ENCODE measurements around the gene TMEM214.

GRCh38 chr2:27080140-27080469, 47.3 kb downstream of the TMEM214 start:
- no peak for TF ChIP-seq CEBPB (IDR thresholded peaks at IDR 0.05; ENCODE audit: low read depth, low read length)
- TF ChIP-seq TBP (IDR thresholded peaks at IDR 0.05; ENCODE audit: low read depth, low read length): no peak
- no peak for TF ChIP-seq GABPA (IDR thresholded peaks at IDR 0.05; ENCODE audit: borderline replicate concordance, insufficient read depth, low read length)
- no peak for TF ChIP-seq MAFK (IDR thresholded peaks at IDR 0.05; ENCODE audit: low read depth, low read length)
- TF ChIP-seq YY1 (IDR thresholded peaks at IDR 0.05; ENCODE audit: low read depth, low read length): no peak
- TF ChIP-seq, protein P1, sequence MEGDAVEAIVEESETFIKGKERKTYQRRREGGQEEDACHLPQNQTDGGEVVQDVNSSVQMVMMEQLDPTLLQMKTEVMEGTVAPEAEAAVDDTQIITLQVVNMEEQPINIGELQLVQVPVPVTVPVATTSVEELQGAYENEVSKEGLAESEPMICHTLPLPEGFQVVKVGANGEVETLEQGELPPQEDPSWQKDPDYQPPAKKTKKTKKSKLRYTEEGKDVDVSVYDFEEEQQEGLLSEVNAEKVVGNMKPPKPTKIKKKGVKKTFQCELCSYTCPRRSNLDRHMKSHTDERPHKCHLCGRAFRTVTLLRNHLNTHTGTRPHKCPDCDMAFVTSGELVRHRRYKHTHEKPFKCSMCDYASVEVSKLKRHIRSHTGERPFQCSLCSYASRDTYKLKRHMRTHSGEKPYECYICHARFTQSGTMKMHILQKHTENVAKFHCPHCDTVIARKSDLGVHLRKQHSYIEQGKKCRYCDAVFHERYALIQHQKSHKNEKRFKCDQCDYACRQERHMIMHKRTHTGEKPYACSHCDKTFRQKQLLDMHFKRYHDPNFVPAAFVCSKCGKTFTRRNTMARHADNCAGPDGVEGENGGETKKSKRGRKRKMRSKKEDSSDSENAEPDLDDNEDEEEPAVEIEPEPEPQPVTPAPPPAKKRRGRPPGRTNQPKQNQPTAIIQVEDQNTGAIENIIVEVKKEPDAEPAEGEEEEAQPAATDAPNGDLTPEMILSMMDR (IDR thresholded peaks at IDR 0.05; ENCODE audit: control extremely low read depth in 1 of 3, insufficient read depth in 1 of 3, low read depth in 1 of 3, low read length in 3 of 3): no peak
- no peak for TF ChIP-seq HDAC6 (IDR thresholded peaks at IDR 0.05; ENCODE audit: low read depth, low read length)
- no peak for TF ChIP-seq CBX5 (IDR thresholded peaks at IDR 0.05; ENCODE audit: low read depth, low read length)
- TF ChIP-seq EP300 (IDR thresholded peaks at IDR 0.05; ENCODE audit: borderline replicate concordance in 1 of 2, low read depth in 2 of 2, low read length in 2 of 2): no peak
- no peak for TF ChIP-seq PHF8 (conservative IDR thresholded peaks at IDR 0.05; ENCODE audit: low read depth, low read length)

Data from H1 (cell line).